NCI-H128 (cell line): ENCODE data around the gene ACOXL.

Source experiments
- DNase-seq: peaks from one replicate; lab custom pipeline; 2025; ENCODE audit not compliant: unreplicated experiment; lab: John Stamatoyannopoulos, UW

ACOXL gene

DNA sequence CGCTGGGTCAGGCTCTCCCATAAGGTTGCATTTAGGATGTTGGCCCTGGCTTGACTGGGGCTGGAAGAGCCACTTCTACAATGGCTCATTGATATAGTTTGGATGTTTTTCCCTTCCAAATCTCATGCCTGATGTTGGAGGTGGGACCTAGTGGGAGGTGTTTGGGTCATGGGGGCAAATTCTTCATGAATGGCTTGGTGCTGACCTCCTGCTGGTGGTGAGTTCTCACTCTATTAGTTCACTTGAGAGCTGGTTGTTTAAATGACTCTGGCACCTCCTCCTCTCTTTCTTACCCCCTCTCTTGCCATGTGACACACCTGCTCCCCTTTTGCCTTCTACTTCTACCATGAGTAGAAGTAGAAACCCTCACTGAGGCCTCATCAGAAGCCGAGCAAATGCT, 20.5 kb downstream of the ACOXL start:
- no peak for DNase-seq

DNA sequence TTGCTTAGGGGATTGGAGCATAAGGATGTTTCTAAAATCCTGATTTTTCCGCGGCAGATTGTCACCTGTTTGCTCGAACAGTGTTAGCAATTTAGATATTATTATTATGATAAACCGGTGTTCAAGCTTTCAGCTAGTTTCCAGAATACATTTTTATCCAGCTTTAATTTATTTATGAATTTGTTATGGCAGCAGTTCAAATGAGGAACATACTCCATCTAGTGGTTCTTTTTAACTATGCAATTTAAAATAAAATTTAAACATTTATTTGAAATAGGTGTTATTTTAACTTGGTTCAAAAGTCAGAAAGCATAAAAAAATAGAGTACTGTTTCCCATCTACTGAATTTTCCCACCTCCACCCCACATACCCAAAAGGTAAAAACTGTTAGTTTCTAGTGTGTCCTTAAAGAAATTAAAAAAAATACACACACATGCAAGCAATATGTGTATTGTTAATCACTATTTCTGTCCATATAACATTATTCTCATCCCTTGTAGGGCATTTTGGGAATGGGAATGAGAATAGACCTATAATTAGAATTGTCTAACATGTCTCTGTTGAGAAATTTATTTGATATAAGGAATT, 23.2 kb downstream of the ACOXL start:
- peak; percentile 16 for DNase-seq

DNA sequence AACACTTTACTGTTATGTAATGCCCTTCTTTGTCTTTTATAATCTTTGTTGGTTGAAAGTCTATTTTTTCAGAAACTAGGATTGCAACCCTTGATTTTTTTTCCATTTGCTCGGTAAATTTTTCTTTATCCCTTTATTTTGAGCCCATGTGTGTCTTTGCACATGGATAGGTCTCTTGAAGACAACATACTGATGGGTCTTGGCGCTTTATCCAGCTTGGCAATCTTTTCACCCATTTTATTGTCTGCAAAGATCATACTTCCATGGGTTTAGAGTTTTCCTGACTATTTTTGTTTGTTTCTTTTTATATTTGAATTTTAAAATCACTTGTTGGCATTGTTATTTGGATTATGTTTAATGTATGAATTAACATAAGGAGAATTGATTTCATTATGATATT, 27.0 kb downstream of the ACOXL start:
- DNase-seq, result no peak

DNA sequence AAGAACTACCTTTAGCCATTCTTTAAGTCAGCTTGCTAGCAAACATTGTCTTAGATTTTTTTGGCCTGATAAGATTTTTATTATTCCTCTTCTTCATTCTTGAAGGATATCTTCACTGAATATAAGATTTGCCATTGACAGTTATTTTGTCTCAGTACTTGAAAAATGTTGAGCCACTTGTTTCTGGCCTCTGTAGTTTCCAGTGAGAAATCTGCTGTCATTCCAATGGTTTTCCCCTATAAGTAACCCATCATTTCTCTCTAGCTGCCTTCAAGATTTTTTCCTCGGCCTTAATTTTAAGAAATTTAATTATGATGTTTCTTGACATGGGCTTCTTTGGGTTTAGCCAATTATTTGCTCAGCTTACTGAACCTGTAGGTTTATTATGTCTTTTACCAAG, 32.6 kb downstream of the ACOXL start:
- no peak for DNase-seq

DNA sequence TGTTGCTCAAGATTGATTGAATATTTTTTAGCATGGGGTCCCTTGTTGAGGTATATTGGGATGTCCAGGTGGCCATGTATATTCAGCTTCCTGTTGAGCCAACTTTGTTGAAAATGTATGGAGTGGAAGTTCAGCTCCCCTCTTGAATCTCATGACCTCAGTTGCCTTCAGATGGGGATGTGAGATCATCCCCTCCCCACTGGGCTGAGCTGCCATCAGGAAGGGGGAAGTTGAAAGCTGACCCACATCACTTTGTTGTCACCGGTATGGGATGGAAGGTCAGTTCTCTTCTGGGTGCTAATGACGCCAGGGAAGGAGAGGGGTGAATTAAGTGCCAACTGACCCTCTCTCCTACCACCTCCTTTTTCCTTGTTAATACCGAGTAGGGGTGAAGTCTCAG, 33.9 kb downstream of the ACOXL start:
- no peak for DNase-seq

DNA sequence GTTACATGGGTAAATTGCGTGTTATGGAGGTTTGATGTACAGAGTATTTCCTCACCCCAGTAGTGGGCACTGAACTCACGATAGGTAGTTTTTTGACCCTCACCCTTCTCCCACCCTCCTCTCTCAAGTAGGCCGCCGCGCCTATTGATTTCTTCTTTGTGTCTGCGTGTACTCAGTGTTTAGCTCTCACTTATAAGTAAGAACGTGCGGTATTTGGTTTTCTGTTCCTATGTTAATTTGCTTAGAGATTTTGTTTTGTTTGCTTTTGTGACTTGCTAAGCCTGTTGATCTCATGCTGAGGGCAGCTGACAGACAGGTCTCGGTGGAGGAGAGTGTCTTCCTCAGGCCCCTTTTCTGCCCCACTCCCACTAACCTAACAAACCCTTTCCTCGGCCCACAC, 36.2 kb downstream of the ACOXL start:
- no peak for DNase-seq

- DNase-seq, result peak; percentile 60
Observed at GRCh38 chr2:110770404-110770958, 38.1 kb downstream of the ACOXL start.

GRCh38 chr2:110770959-110771431, 38.6 kb downstream of the ACOXL start:
- no peak for DNase-seq

DNA sequence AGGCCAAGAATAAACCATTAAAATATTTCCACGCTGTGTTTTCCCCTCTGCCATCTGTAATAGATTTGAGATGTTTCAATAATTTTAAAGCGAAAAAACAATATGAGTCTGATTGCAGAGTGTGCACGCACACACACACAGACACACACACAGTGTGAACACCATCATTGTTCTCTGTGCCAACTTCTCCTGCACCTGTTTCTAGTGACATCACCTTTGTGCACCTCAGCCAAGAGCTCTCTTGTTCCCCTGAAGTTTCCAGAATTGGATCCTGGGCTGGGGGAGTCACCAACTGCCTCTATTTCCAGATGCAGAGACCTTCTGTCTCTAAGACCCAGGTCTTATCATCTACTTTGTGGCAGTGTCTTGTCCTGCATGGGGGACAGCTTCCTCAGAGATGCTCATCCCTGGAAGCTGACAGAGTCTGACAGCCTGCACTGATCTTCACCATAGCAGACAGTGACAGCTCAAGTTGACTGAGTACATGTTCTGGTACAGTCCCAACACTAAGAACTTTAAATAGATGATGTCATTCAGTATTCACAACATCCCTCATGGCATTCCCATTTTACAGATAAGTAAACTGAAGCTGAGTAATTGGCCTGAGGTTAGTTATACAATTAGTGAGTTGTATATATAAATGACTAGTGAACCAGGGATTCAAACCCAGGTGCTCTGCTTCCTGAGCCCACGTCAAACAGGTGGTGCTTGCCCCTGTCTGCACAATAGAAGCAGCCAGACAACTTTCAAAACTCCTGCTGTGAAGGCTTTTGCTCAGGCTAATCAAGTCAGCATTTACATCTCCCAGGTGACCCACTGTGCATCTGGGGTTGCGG, 39.4 kb downstream of the ACOXL start:
- no peak for DNase-seq

- no peak for DNase-seq
Observed at GRCh38 chr2:110772383-110772755, 40.0 kb downstream of the ACOXL start.

DNA sequence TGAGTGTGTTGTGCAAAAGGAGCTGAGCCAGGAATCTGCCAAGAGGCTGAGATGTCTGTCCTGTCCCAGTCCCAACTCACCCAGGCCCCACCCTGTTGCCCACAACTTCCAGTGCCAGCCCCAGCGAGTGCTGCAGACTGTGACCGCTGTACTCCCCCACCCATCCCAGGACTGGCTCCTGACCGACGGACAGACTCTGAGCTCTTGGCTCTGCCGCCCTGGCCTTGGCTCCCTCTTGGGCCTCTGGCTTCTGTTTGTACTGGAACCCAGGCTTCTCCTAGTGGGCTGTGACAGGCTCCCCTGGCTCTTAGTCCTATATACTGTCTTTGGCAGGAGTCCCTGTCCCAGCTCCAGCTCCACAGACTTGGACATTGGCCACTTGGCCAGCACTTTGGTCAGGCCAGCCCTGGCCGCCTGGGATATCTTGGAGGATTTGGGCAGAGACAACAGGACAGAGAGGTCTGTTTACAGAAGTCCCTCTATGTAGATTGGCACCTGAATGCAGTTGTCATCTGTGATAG, 41.1 kb downstream of the ACOXL start:
- DNase-seq, result no peak

DNA sequence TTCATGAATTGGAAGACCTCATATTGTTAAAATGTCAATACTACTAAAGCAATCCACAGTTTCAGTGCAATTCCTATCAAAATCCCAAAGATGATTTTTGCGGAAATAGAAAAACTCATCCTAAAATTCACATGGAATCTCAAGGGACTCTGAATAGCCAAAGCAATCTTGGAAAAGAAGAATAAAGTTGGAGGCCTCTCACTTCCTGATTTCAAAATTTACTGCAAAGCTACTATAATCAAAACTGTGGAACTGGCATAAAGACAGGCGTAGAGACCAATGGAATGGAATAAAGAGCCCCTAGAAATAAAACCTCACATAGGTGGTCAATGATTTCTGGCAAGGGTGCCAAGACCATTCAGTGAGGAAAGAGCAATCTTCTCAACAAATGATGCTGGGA, 42.3 kb downstream of the ACOXL start:
- no peak for DNase-seq

DNA sequence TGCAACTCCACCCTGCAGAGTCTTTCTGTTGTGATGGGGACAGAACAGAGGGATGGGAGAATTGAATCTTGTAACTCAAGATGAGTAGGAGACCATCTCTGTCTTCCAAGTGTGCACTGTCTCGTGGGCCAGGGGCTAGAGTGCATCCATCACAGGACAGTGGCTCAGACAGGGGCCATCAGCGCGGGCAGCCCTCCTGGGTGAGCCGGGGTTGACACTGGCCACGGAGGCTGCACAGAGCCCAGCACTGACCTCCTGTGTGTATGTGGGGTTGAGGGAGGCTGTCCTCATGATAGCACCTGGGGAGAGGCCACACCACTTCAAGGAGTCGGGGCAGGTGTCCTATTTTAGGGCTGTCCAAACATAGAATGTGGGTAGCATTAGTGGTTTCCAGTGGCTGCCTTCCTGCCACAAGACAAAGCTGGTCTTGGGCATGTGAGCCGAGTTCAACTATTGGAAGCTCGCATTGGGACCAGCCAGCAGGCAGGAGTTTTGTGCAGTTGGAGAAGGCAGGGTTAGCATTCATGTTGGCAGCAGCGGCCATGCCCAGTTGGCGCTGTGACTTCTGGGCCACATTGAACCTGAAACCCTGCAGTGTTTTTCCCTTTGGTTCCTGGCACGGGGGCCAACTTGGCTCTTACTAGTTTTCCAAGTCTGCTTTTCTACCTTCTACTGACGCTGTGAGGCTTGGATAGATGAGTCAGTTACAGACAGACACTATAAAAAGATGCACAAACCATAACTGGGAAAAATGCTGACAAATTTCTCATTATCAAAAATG, 45.3 kb downstream of the ACOXL start:
- DNase-seq, result no peak

GRCh38 chr2:110780461-110780860, 48.1 kb downstream of the ACOXL start:
- DNase-seq, result no peak

- DNase-seq, result no peak
Observed at GRCh38 chr2:110783196-110783873, 51.0 kb downstream of the ACOXL start.

DNA sequence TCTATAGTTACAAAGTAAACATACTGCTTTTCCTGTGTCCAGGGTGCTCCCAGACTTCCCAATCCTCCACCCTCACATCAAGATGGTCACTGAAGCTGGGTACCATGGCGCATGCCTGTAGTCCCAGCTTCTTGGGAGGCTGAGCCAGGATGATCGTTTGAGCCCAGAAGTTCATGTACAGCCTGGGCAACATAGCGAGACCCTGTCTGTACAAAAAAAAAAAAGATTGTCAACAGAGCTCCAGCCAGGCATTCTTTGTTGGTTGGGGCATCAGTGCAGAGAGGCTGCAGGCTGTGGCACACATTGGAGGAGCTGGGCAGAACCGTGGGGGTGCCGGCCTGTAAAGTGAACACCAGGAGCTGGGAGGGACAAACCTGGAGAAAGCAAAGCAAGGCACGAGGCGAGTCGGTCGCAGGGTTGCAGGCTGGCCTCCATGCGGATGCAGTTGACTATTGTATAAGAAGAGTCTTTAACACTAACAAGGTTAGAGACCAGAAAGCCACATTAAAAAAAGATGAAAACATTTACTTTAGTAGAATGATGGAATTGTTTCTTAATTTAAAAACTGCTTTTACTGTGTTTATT, 51.8 kb downstream of the ACOXL start:
- DNase-seq, result no peak

DNA sequence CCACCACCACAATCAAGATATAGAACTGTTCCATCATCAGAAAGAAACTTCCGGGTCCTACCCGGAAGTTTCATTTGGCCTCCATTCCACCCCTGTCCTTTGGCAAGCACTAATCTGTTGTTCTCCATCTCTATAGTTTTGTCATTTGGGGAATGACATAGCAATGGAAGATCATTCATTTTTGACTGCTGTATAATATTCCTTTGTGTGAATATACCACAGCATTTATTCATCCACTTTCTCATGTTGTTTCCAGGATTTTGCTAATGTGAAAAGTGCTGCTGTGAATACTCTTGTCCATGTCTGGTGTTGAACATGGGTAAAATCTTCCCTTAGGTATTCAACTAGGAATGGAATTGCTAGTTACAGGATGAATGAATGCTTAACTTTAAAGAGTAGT, 53.1 kb downstream of the ACOXL start:
- DNase-seq, result no peak

- no peak for DNase-seq
Observed at GRCh38 chr2:110788976-110789375, 56.6 kb downstream of the ACOXL start.

DNA sequence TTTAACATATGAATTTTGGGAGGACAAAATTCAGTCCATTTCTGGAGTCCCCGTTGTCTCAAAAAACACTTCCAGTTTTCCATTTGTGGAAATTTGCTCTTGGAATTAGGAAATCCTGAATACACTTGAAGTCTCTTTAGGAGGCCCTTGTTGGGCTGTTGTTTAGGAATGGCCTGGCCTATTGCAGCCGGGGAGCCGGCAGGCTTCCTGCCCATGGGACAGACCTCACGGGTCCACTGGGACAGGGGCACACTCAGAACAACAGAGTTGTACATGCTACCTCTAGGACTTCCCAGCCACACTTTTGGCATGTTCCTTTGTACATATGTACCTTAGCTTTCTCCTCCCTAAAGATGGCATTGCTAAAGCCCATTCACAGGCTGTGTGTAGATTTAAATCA, 57.3 kb downstream of the ACOXL start:
- no peak for DNase-seq

GRCh38 chr2:110790907-110791306, 58.5 kb downstream of the ACOXL start:
- DNase-seq, result no peak
